Esophagus muscularis mucosa (tissue), 4 donors: ENCODE measurements around the gene SARM1. TPM values are rescaled to one million over a fixed set of nuclear protein-coding genes. Genes with fewer than 3 reads are reported as not detected.

Experiments
- DNase-seq: peaks from one replicate; pipeline ENCODE4 v3.0.0-alpha.2; 2017; ENCODE audit errors: extremely low spot score
- H3K27ac ChIP-seq, 4 donors: fragments of 200-600 bp; sonication (generic); replicated peaks in 1 of 4; 1 replicate in 3 of 4; 2 replicates in 1 of 4; pipeline ENCODE4 v1.5.1; 2016 to 2019; ENCODE audit warnings: mild to moderate bottlenecking in 1 of 4
- H3K27me3 ChIP-seq, 4 donors: fragments of 200-600 bp; sonication (generic); one replicate each; pipeline versions ENCODE4 v1.5.1 to v1.6.0; 2016 to 2019
- H3K36me3 ChIP-seq, 4 donors: fragments of 200-600 bp; sonication (generic); one replicate each; pipeline ENCODE4 v1.5.1; 2016 to 2019
- H3K4me1 ChIP-seq, 4 donors: fragments of 200-600 bp; sonication (generic); one replicate each; pipeline ENCODE4 v1.5.1; 2016 to 2019
- H3K4me3 ChIP-seq, 4 donors: fragments of 200-600 bp; sonication (generic); 1 replicate in 2 of 4; 2 replicates in 2 of 4; pipeline ENCODE4 v1.5.1; 2016 to 2019; ENCODE audit warnings: mild to moderate bottlenecking in 4 of 4, moderate library complexity in 1 of 4
- H3K9me3 ChIP-seq, 4 donors: fragments of 200-600 bp; sonication (generic); 1 replicate in 3 of 4; 2 replicates in 1 of 4; pipeline ENCODE4 v1.5.1; 2016 to 2019
- EP300 ChIP-seq: sonication (generic); formaldehyde crosslinking; IDR thresholded peaks from one replicate; pipeline ENCODE4 v1.6.1; 2017; ENCODE audit warnings: antibody characterized with exemption
- POLR2A ChIP-seq: fragments of 450-650 bp; IDR thresholded peaks from one replicate; pipeline ENCODE4 v1.6.1; 2017; ENCODE audit warnings: antibody characterized with exemption, moderate library complexity, mild to moderate bottlenecking, low read depth
- POLR2AphosphoS5 ChIP-seq, 2 donors: sonication (generic); formaldehyde crosslinking; IDR thresholded peaks; one replicate each; pipeline ENCODE4 v1.6.1; 2017; ENCODE audit warnings: antibody characterized with exemption in 2 of 2
- WGBS: methylation state at CpG from one replicate; pipeline ENCODE4 v1.1.5; 2018; 5-methylcytosine and 5-hydroxymethylcytosine counted together
- intact Hi-C: fragments of 100-400 bp; cut with DNase I; formaldehyde crosslinking; loops from one replicate; pipeline ENCODE4 v1.15.1; 2023
- total RNA-seq, 4 donors: library from RNA; depleted of rRNA; stranded (reverse); fragments of >200 nt; gene quantifications; one replicate each; pipeline versions ENCODE4 v1.1.0 to v1.2.1, GENCODE V29; 2016
- TF ChIP-seq, protein P1 (sequence below), 3 experiments: fragments of 200-600 bp in 2 of 3; fragments of 450-650 bp in 1 of 3; sonication (generic) in 2 of 3; IDR thresholded peaks; one replicate each; pipeline ENCODE4 v1.5.1; 2017 to 2019; ENCODE audit warnings: antibody characterized with exemption in 3 of 3, mild to moderate bottlenecking in 2 of 3, moderate library complexity in 1 of 3

Gene SARM1
- total RNA-seq, 4 donors from 2014 or later, result 8.3 to 24.9 (median 13.8) TPM

DNA sequence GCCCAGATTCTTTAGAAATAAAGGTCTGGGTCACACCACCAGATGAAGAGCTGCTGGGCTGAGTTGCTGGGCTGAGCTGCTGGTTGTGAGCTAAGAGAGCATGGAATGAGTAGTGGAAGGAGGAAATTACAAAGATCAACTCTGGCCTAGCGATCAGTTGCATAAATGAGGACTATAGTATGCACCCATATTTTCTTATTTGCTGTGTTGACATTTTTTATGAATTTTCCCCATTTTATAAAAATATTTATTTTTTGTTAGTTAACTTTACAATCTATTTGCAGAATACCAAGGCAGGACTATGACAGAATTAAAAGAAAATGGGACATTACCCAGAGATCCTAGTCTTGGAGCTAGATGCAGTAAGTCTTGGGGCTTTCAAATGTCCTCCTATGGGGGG, 78.4 kb downstream of the SARM1 start:
- 88% methylated on average over 1 of the region's 1 CpG for WGBS
- peaks cover 0 to 5% (median 0%) of the 10 kb centered on the region in 4 donors for H3K9me3 ChIP-seq
- intact Hi-C loops, result no loop called here
- no peak overlapping the region for H3K27ac ChIP-seq
- no peak for DNase-seq
- H3K27me3 ChIP-seq, result peaks cover 0 to 4% (median 0%) of the 10 kb centered on the region in 4 donors
- H3K4me3 ChIP-seq, result no peak overlapping the region
- no peaks in the 10 kb centered on the region for H3K4me1 ChIP-seq
- TF ChIP-seq, protein P1, sequence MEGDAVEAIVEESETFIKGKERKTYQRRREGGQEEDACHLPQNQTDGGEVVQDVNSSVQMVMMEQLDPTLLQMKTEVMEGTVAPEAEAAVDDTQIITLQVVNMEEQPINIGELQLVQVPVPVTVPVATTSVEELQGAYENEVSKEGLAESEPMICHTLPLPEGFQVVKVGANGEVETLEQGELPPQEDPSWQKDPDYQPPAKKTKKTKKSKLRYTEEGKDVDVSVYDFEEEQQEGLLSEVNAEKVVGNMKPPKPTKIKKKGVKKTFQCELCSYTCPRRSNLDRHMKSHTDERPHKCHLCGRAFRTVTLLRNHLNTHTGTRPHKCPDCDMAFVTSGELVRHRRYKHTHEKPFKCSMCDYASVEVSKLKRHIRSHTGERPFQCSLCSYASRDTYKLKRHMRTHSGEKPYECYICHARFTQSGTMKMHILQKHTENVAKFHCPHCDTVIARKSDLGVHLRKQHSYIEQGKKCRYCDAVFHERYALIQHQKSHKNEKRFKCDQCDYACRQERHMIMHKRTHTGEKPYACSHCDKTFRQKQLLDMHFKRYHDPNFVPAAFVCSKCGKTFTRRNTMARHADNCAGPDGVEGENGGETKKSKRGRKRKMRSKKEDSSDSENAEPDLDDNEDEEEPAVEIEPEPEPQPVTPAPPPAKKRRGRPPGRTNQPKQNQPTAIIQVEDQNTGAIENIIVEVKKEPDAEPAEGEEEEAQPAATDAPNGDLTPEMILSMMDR (IDR thresholded peaks at IDR 0.05), result no peak
- TF ChIP-seq POLR2AphosphoS5 (IDR thresholded peaks at IDR 0.05), result no peak
- no peak for TF ChIP-seq EP300
- TF ChIP-seq POLR2A, result no peak
- no peaks in the 10 kb centered on the region for H3K36me3 ChIP-seq

Other genes with a start within 250 kb of the SARM1 start
- gene TMEM97, start 52.5 kb upstream of the SARM1 start, total RNA-seq, result 10 to 100 TPM in 3 of 4 donors, 1 to 10 TPM in 1; 5.8 to 10.8 (median 10.1) TPM
- 10 to 100 TPM; 41.3 to 63.5 (median 47.0) TPM for gene IFT20, start 36.2 kb upstream of the SARM1 start, total RNA-seq
- 10 to 100 TPM; 23.7 to 43.8 (median 34.8) TPM for gene TNFAIP1, start 35.9 kb upstream of the SARM1 start, total RNA-seq
- 10 to 100 TPM; 67.7 to 97.5 (median 81.4) TPM for gene POLDIP2, start 14.2 kb upstream of the SARM1 start, total RNA-seq
- gene SEBOX, start 6.5 kb upstream of the SARM1 start, total RNA-seq, result not detected
- 1 to 10 TPM in 1 of 4 donors, under 1 TPM in 3; under 0.01 to 1.3 (median 0.58) TPM for gene VTN, start 1.4 kb upstream of the SARM1 start, total RNA-seq
- gene SLC46A1, start 34.5 kb downstream of the SARM1 start, total RNA-seq, result 1 to 10 TPM; 4.6 to 9.6 (median 7.4) TPM
- gene SLC13A2, start 102.0 kb downstream of the SARM1 start, total RNA-seq, result not detected
- gene FOXN1, start 134.7 kb downstream of the SARM1 start, total RNA-seq, result not detected
- gene UNC119, start 180.9 kb downstream of the SARM1 start, total RNA-seq, result 10 to 100 TPM; 16.1 to 36.3 (median 23.2) TPM
- 10 to 100 TPM; 41.9 to 55.5 (median 47.2) TPM for gene PIGS, start 199.8 kb downstream of the SARM1 start, total RNA-seq
- gene ALDOC, start 205.2 kb downstream of the SARM1 start, total RNA-seq, result 10 to 100 TPM; 21.6 to 49.5 (median 27.5) TPM
- 1 to 10 TPM in 1 of 4 donors, under 1 TPM in 3; 0.83 to 1.7 (median 0.97) TPM for gene SPAG5, start 227.3 kb downstream of the SARM1 start, total RNA-seq
- gene RSKR, start 242.5 kb downstream of the SARM1 start, total RNA-seq, result 1 to 10 TPM; 2.3 to 4.2 (median 4.1) TPM